ENCODE data around the gene SLC27A3.

- TF ChIP-seq CTCF (IDR thresholded peaks at IDR 0.05) (no peak), EP300 (IDR thresholded peaks at IDR 0.05) (no peak), POLR2AphosphoS5 (IDR thresholded peaks at IDR 0.05) (no peak), POLR2A (IDR thresholded peaks at IDR 0.05) (no peak)
Measured at GRCh38 chr1:153805886-153806719, 30.9 kb downstream of the SLC27A3 start.

Data from gastroesophageal sphincter (tissue), 3 donors.